Activated T-helper 1 cell treated with Interleukin-2 at 50 U/mL for 16 hours (primary cell): ENCODE results near the gene KRT33B.
"Not testable (repeated sequence)": the region's sequence is repeated elsewhere in the genome, so short reads cannot be mapped to it uniquely, and the experiment has no call there.

ENCODE experiments used
- DNase-seq: peaks from one replicate; pipeline ENCODE4 v3.0.0-alpha.2; 2020; ENCODE audit warnings: low read depth

KRT33B gene

DNA sequence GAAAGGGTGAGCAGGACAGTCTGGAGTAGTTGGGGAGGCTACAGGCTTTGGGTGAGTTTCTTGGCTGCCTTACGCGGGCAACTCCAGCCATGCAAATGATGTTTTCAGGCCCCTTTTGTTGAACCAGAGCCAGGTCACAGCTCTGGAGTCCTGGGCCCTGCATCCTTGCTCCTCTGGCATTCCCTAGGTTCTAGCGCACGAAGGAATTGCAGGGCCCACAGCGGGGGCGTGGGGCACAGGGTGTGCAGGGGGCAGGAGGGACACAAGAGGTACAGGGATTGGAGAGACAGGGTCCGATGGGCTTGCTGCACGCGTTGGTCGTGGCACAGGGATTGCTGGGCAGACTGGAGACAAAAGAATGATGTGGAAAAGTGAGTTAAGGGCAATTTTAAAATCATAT, 24.2 kb upstream of the KRT33B start:
- DNase-seq: no peak

- no peak for DNase-seq
Measured at GRCh38 chr17:41393294-41393693, 23.7 kb upstream of the KRT33B start.

GRCh38 chr17:41392278-41392677, 22.7 kb upstream of the KRT33B start:
- DNase-seq: no peak

DNA sequence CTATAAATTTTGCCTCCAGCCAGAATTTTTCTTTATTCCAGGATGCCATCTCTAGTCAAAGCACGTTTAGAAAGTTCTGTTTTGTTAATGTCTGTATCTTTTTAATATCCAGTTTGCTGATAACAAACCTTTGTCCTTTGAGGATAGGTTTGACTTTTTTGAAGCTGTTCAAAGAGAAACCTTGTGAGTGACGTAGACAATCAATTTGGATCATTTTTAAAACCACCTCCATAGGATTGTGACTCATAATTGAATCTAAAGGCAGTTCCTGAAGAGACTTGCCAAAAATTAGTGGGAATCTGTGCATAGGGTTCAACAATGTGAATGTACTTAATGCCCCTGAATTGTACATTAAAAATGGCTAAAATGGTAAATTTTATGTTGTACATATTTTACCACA, 21.9 kb upstream of the KRT33B start:
- no peak for DNase-seq

- no peak for DNase-seq
Measured at GRCh38 chr17:41390411-41390938, 20.9 kb upstream of the KRT33B start.

DNA sequence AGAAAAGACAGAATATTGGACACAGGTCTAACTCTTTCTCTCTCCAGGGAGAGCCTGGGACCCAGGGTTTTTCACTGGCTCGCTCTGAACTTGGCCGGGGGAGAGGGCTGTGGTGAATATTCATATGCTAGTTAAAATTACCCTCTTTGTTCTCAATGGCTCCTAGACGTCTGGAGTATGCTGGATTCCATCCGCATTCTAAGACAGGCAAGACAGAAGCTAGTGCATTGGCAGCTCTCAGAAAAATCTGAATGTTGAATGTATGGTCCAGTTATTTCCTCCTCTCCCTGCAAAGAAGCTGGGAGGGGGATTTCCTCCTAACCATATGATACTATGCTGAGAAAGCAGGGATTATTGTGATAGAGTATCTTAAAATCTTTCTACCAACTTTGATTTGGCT, 18.1 kb upstream of the KRT33B start:
- no peak for DNase-seq

DNA sequence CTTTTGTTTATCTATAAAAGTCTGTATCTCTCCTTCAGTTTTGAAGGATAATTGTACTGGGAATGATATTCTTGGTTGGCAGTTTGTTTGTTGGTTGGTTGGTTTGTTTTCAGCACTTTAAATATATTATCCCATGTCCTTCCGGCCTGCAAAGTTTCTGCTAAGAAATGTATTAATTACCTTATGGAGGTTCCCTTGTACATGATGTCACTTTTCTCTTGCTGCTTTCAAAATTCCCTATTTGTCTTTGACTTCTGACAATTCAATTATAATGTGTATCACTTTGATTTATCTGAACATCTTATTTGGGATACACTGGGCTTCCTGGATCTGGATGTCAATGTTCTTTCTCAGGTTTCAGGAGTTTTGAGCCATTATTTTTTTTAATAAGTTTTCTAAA, 16.6 kb upstream of the KRT33B start:
- no peak for DNase-seq

- DNase-seq: no peak
Measured at GRCh38 chr17:41383690-41384089, 14.1 kb upstream of the KRT33B start.

DNA sequence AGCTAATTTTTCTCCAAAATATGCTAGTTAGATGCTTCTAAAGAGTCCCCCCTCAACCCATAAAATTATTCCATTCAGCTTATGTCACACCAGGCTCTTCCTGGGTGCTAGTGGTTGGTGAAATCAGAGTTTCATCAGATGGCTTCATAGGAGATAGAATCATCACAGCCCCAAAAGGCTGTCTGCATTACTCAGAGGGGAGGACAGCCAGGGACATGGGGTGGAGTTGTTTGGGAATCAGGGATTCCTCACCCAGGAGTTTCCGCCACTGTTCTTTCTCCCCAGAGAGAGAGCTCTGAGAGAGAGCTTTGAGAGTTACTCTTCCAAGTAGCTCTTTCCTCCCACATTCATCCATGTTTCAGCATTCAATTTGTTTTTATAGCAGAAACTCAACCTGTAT, 12.8 kb upstream of the KRT33B start:
- DNase-seq: no peak

- not testable (repeated sequence) for DNase-seq
Measured at GRCh38 chr17:41381943-41382342, 12.3 kb upstream of the KRT33B start, which contains the start of gene KRT34. Gene KRT34, minus strand, starts transcription at chr17:41382306. Its CDS starts 60 bp downstream, at chr17:41382246.

- not testable (repeated sequence) for DNase-seq
Measured at GRCh38 chr17:41380091-41380490, 10.5 kb upstream of the KRT33B start.

GRCh38 chr17:41377546-41377945, 7.9 kb upstream of the KRT33B start:
- DNase-seq: no peak

GRCh38 chr17:41369023-41369422, 590 bp downstream of the KRT33B start:
- no peak for DNase-seq

GRCh38 chr17:41367426-41368075, 2.1 kb downstream of the KRT33B start:
- DNase-seq: no peak

DNA sequence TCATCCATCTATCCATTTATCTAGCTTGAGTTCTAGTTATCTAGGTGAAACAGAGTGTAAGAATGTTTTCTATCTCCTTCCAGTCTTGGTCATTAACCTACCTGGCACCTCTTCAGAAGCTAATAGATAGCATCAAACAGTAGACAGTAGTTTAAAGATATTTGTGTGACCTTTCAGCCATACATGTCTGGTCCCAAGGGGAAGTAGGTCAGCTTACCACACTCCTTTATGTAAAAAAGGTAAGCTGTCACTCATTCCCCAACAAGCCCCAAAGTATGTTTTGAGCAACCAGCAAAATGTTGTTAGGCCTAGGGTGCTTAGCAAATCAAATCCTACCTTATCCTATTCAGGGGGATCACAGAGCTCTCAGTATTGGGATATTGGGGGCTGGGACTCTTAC, 3.5 kb downstream of the KRT33B start:
- no peak for DNase-seq

- no peak for DNase-seq
Measured at GRCh38 chr17:41363881-41364280, 5.7 kb downstream of the KRT33B start.

DNA sequence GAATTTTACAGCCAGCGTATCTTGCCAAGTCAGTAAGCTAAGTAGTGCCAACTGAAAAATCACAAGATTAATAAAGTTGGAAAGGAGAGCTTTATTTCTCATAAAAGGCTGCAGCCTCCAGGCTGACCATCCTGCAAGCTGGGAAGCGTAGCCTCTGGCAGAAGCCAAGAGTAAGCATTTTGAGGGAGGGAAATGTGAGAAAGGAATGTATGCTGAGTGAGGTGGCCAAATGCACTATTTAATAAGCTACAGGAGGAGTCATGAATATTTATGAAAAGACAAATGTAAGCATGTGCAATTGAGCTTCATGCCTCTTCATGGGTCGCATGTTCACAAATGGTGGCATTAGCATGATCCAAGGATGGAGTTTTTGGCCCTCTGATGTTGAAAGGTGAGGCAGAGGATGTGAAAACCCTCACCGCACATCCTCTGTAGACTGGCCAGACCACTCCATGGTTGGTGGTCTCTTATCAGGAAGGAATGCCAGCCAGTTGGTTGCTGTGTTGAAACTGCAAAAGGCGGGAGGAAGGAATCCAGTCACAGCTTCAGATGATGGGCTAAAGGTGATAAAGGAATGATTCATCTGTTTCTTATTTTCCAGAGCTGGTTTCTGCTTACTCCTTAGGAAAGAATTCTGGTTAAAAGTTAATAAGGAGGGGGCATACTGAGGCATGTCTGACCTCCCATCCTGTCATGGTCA, 9.2 kb downstream of the KRT33B start:
- DNase-seq: no peak

- no peak for DNase-seq
Measured at GRCh38 chr17:41354536-41354935, 15.1 kb downstream of the KRT33B start.

- no peak for DNase-seq
Measured at GRCh38 chr17:41352597-41353366, 16.8 kb downstream of the KRT33B start.

GRCh38 chr17:41351177-41351576, 18.4 kb downstream of the KRT33B start:
- no peak for DNase-seq

GRCh38 chr17:41350381-41350878, 19.2 kb downstream of the KRT33B start, which contains the start of gene KRT33A:
Gene KRT33A, minus strand, starts transcription at chr17:41350828. Its CDS starts 61 bp downstream, at chr17:41350767.
- DNase-seq: not testable (repeated sequence)
